Neuronal stem cell (in vitro differentiated cells): ENCODE data around the gene NCK1.

Experiments used
- DNase-seq: peaks from one replicate; pipeline ENCODE4 v3.0.0-alpha.2; 2013; ENCODE audit warnings: low spot score
- H2AFZ ChIP-seq: one replicate; pipeline ENCODE4 v1.6.1; 2013; ENCODE audit warnings: mild to moderate bottlenecking, low read length, inconsistent platforms
- H2AK5ac ChIP-seq: 2 replicates; pipeline ENCODE4 v1.6.1; 2013; ENCODE audit warnings: low read depth, mild to moderate bottlenecking, inconsistent platforms, low read length, moderate library complexity, mixed read lengths
- H2BK120ac ChIP-seq: 2 replicates; pipeline ENCODE4 v1.6.1; 2013; ENCODE audit warnings: low read depth, mild to moderate bottlenecking, inconsistent platforms, low read length, moderate library complexity, mixed read lengths
- H2BK12ac ChIP-seq: one replicate; pipeline ENCODE4 v1.6.1; 2013; ENCODE audit warnings: low read length, inconsistent platforms
- H2BK15ac ChIP-seq: 2 replicates; pipeline ENCODE4 v1.6.1; 2013; ENCODE audit warnings: mild to moderate bottlenecking, low read length, inconsistent platforms, mixed read lengths
- H2BK5ac ChIP-seq: one replicate; pipeline ENCODE4 v1.6.1; 2013; ENCODE audit warnings: inconsistent platforms, mild to moderate bottlenecking, low read length, moderate library complexity
- H3K14ac ChIP-seq: one replicate; pipeline ENCODE4 v1.6.1; 2013; ENCODE audit warnings: low read length, inconsistent platforms
- H3K18ac ChIP-seq: 2 replicates; pipeline ENCODE4 v1.6.1; 2013; ENCODE audit warnings: low read length, inconsistent platforms
- H3K23ac ChIP-seq: 2 replicates; pipeline ENCODE4 v1.6.1; 2013; ENCODE audit warnings: low read depth, mild to moderate bottlenecking, mixed read lengths, low read length, inconsistent platforms; ENCODE audit not compliant: poor library complexity
- H3K27ac ChIP-seq: replicated peaks from 3 replicates; pipeline ENCODE4 v1.5.1; 2013; ENCODE audit warnings: low read length, inconsistent platforms
- H3K27me3 ChIP-seq, 3 experiments: 2 replicates each; pipeline ENCODE4 v1.6.1; 2013; ENCODE audit warnings: low read length in 3 of 3, mild to moderate bottlenecking in 2 of 3, inconsistent platforms in 1 of 3, low read depth in 1 of 3, mixed read lengths in 1 of 3, moderate library complexity in 1 of 3; ENCODE audit not compliant: control insufficient read depth in 3 of 3, insufficient read depth in 3 of 3
- H3K36me3 ChIP-seq, 2 donors: replicated peaks in 1 of 2; 2 replicates each; pipeline ENCODE4 v1.6.1; 2013; ENCODE audit warnings: low read length in 2 of 2; ENCODE audit not compliant: control insufficient read depth in 2 of 2, insufficient read depth in 2 of 2
- H3K4ac ChIP-seq: 2 replicates; pipeline ENCODE4 v1.6.1; 2013; ENCODE audit warnings: inconsistent platforms, mild to moderate bottlenecking, low read length, moderate library complexity
- H3K4me1 ChIP-seq, 2 donors: 1 replicate in 1 of 2; 2 replicates in 1 of 2; pipeline ENCODE4 v1.6.1; 2013; ENCODE audit warnings: low read length in 2 of 2, low read depth in 1 of 2; ENCODE audit not compliant: control insufficient read depth in 2 of 2, insufficient read depth in 1 of 2
- H3K4me2 ChIP-seq: one replicate; pipeline ENCODE4 v1.6.1; 2013; ENCODE audit warnings: mild to moderate bottlenecking, low read length, inconsistent platforms; ENCODE audit not compliant: insufficient read depth, poor library complexity, severe bottlenecking
- H3K4me3 ChIP-seq, 2 donors: 2 replicates each; pipeline ENCODE4 v1.5.1; 2013; ENCODE audit warnings: low read length in 2 of 2, mild to moderate bottlenecking in 2 of 2, inconsistent platforms in 1 of 2, moderate library complexity in 1 of 2
- H3K79me1 ChIP-seq: one replicate; pipeline ENCODE4 v1.6.1; 2013; ENCODE audit warnings: low read depth, mild to moderate bottlenecking, inconsistent platforms, low read length, moderate library complexity
- H3K9ac ChIP-seq: one replicate; pipeline ENCODE4 v1.6.1; 2013; ENCODE audit warnings: mild to moderate bottlenecking, low read depth, low read length, inconsistent platforms; ENCODE audit not compliant: poor library complexity
- H3K9me3 ChIP-seq, 2 donors: replicated peaks in 1 of 2; 2 replicates each; pipeline versions ENCODE3 to v1.6.1; 2013; ENCODE audit warnings: low read length in 2 of 2, mild to moderate bottlenecking in 2 of 2, inconsistent platforms in 1 of 2, low read depth in 1 of 2, mixed read lengths in 1 of 2, moderate library complexity in 1 of 2; ENCODE audit not compliant: control insufficient read depth in 2 of 2, insufficient read depth in 1 of 2
- H4K8ac ChIP-seq: one replicate; pipeline ENCODE4 v1.6.1; 2013; ENCODE audit warnings: low read depth, mild to moderate bottlenecking, inconsistent platforms, low read length, moderate library complexity
- H4K91ac ChIP-seq: one replicate; pipeline ENCODE4 v1.6.1; 2013; ENCODE audit warnings: low read length, low read depth, mild to moderate bottlenecking, inconsistent platforms; ENCODE audit not compliant: poor library complexity
- WGBS, 2 donors: extraction: QIAGEN DNeasy Blood & Tissue Kit; methylation state at CpG; one replicate each; pipeline ENCODE4 v1.1.7; 2013; ENCODE audit warnings: missing lambda C conversion rate in 2 of 2, mixed read lengths in 1 of 2; ENCODE audit not compliant: insufficient read length in 2 of 2, insufficient replicate concordance in 1 of 2; ENCODE audit errors: extremely low coverage in 2 of 2; 5-methylcytosine and 5-hydroxymethylcytosine counted together

NCK1 gene

DNA sequence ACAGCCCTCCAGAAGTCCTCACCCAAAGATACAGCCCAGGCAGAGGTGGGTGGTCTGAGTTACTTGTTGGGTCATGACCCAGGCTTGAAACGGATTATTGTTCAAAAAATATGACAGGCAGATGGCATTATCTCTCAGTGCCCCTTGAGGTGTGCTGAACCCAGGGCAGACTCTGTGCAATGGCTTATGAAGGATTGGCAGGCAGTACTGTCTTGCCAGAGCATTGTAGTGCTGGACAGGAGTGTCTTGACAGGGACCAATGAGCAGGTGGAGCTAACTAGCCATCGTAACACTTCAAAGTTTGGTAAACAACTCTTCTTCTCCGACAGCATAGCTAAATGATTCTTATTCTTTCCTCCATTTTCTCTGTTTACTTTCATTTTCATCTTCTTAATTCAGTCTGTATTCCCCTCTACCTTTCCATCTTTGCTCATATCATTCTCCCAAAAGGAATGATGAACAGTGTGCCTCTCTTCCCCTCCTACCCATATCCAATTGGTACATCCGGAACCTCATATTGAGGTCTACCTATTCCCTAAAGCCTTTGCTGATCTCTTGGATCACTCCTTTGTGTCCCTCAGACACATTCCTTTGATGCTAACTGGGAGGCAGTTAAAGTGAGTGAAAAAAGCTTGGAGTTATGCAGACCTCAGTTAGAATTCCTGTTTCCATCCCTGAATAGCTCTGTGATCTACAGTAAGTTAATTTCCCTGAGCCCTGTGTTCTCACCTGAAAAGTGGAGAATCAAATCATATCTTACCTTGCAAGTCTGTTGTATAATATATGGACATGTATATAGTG is 93.2 kb downstream of the NCK1 start:
- H3K4me2 ChIP-seq, result no peak overlapping the region
- H3K79me1 ChIP-seq, result no peaks in the 10 kb centered on the region
- H3K9ac ChIP-seq, result no peak overlapping the region
- H4K91ac ChIP-seq, result no peak overlapping the region
- H2BK120ac ChIP-seq, result no peak overlapping the region
- H2BK5ac ChIP-seq, result no peak overlapping the region
- H3K36me3 ChIP-seq, result peaks cover 2 to 4% of the 10 kb centered on the region in 2 donors
- no peak overlapping the region for H2BK15ac ChIP-seq
- H3K18ac ChIP-seq, result no peak overlapping the region
- H2AK5ac ChIP-seq, result no peak overlapping the region
- no peak overlapping the region for H3K27ac ChIP-seq
- H2BK12ac ChIP-seq, result no peak overlapping the region
- WGBS, 2 donors, result no CpG with 5 or more reads among the region's 4 CpGs
- H4K8ac ChIP-seq, result no peak overlapping the region
- no peaks in the 10 kb centered on the region for H3K27me3 ChIP-seq
- no peak overlapping the region for H2AFZ ChIP-seq
- H3K4ac ChIP-seq, result no peak overlapping the region
- no peak overlapping the region for H3K4me3 ChIP-seq
- peaks cover 0 to 4% of the 10 kb centered on the region in 2 donors for H3K4me1 ChIP-seq
- DNase-seq, result no peak
- no peak overlapping the region for H3K23ac ChIP-seq
- H3K9me3 ChIP-seq, result no peaks in the 10 kb centered on the region
- H3K14ac ChIP-seq, result no peak overlapping the region

DNA sequence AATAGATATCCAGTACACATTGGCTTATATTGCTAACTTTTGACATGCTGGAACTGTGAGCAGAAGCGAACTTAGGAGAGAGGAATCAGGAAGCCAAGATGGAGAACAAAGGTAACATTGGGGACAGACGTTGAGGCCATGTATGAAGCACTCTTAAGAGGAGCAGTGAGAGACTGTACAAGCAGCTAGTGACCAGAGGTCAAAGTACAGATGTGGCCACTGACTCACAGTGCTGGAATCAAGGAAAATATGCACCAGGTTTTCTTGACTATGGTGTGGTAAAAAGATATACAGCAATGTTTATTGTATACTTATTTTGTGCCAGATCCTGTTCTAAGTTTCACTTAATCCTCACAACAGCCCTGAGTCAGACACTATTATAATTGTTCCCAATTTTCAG is 93.8 kb downstream of the NCK1 start:
- Histone ChIP-seq H2AFZ (no peak overlapping the region), H2BK120ac (no peak overlapping the region), H2BK5ac (no peak overlapping the region), H4K8ac (no peak overlapping the region), H3K23ac (no peak overlapping the region), H3K4me1 (peaks cover 0 to 4% of the 10 kb centered on the region in 2 donors), H2BK12ac (no peak overlapping the region), H2AK5ac (no peak overlapping the region), H4K91ac (no peak overlapping the region), H3K9ac (no peak overlapping the region), H3K4me2 (no peak overlapping the region), H3K79me1 (no peaks in the 10 kb centered on the region), H3K36me3 (peaks cover 2 to 4% of the 10 kb centered on the region in 2 donors), H3K4ac (no peak overlapping the region), H3K27ac (no peak overlapping the region), H3K9me3 (no peaks in the 10 kb centered on the region), H3K18ac (no peak overlapping the region), H3K4me3 (no peak overlapping the region), H3K14ac (no peak overlapping the region), H2BK15ac (no peak overlapping the region), H3K27me3 (no peaks in the 10 kb centered on the region)
- DNase-seq, result no peak
- no CpG with 5 or more reads among the region's 2 CpGs for WGBS, 2 donors

DNA sequence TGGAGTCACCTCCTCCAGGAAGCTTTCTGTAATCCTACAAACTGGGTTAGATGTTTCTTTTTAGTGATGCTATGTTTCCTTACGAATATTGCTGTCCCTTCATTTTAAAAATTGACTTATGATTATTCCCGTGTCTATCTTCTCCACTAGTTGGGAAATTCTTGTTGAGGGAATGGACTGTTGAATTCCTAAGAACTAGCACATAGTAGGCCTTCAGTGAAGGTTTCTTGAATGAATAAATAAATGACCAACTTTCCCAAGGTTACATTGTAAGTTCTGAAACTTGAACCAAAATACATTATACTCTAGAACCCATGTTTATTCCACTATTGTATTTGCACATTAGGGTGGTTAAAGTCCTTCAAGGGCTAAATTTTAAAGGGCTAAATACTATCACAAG is 95.0 kb downstream of the NCK1 start:
- H3K4ac ChIP-seq, result no peak overlapping the region
- no peak overlapping the region for H2AK5ac ChIP-seq
- no peak overlapping the region for H2AFZ ChIP-seq
- H4K91ac ChIP-seq, result no peak overlapping the region
- H3K36me3 ChIP-seq, result peaks cover 2 to 4% of the 10 kb centered on the region in 2 donors
- no CpG with 5 or more reads among the region's 2 CpGs for WGBS, 2 donors
- H2BK15ac ChIP-seq, result no peak overlapping the region
- H3K14ac ChIP-seq, result no peak overlapping the region
- H3K4me1 ChIP-seq, result peaks cover 0 to 4% of the 10 kb centered on the region in 2 donors
- H4K8ac ChIP-seq, result no peak overlapping the region
- no peak overlapping the region for H2BK5ac ChIP-seq
- no peak for DNase-seq
- no peaks in the 10 kb centered on the region for H3K9me3 ChIP-seq
- H3K18ac ChIP-seq, result no peak overlapping the region
- no peaks in the 10 kb centered on the region for H3K27me3 ChIP-seq
- H2BK120ac ChIP-seq, result no peak overlapping the region
- no peak overlapping the region for H3K9ac ChIP-seq
- H3K4me3 ChIP-seq, result no peak overlapping the region
- H2BK12ac ChIP-seq, result no peak overlapping the region
- H3K27ac ChIP-seq, result no peak overlapping the region
- H3K23ac ChIP-seq, result no peak overlapping the region
- no peaks in the 10 kb centered on the region for H3K79me1 ChIP-seq
- H3K4me2 ChIP-seq, result no peak overlapping the region

DNA sequence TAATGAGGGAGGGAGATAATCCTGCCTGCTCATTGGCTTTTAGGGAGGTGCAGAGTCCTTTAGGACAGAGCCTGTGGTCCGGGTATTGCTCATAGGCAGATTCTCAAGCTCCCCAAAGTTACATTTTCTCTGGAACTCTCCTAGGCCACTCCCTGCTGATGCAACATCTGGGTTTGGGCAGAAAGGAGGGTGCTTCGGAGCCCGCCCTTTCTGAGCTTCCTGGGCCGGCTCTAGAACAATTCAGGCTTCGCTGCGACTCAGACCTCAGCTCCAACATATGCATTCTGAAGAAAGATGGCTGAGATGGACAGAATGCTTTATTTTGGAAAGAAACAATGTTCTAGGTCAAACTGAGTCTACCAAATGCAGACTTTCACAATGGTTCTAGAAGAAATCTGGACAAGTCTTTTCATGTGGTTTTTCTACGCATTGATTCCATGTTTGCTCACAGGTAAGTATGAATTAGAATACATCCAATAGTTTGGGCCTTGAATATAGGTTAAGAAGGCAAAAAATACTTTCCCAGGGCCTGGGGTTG is 95.8 kb downstream of the NCK1 start, which contains the start of gene IL20RB:
TSS of gene IL20RB (plus strand) at position 233 of the 538 bp plus-strand sequence. CDS start at position 364, 131 bp downstream.
- H3K79me1 ChIP-seq, result no peaks in the 10 kb centered on the region
- H3K4me3 ChIP-seq, result no peak within 1 kb of the TSS
- H3K4ac ChIP-seq, result no peak within 1 kb of the TSS
- H3K18ac ChIP-seq, result no peak within 1 kb of the TSS
- no peak within 1 kb of the TSS for H2AFZ ChIP-seq
- no peak within 1 kb of the TSS for H3K9ac ChIP-seq
- H4K91ac ChIP-seq, result no peak within 1 kb of the TSS
- no peak within 1 kb of the TSS for H3K23ac ChIP-seq
- DNase-seq, result no peak
- H2AK5ac ChIP-seq, result no peak within 1 kb of the TSS
- no peak within 1 kb of the TSS for H2BK15ac ChIP-seq
- no CpG with 5 or more reads among the region's 7 CpGs for WGBS, 2 donors
- peaks cover 2 to 4% of the 10 kb centered on the region in 2 donors for H3K36me3 ChIP-seq
- H3K9me3 ChIP-seq, result no peaks in the 10 kb centered on the region
- no peak within 1 kb of the TSS for H2BK12ac ChIP-seq
- H2BK120ac ChIP-seq, result no peak within 1 kb of the TSS
- H3K14ac ChIP-seq, result no peak within 1 kb of the TSS
- H3K4me1 ChIP-seq, result peaks cover 0 to 4% of the 10 kb centered on the region in 2 donors
- H3K27me3 ChIP-seq, result no peaks in the 10 kb centered on the region
- no peak within 1 kb of the TSS for H2BK5ac ChIP-seq
- H3K27ac ChIP-seq, result no peak within 1 kb of the TSS
- no peak within 1 kb of the TSS for H4K8ac ChIP-seq
- H3K4me2 ChIP-seq, result no peak within 1 kb of the TSS
